OCI-LY3 (cell line): Measurements from ENCODE around the gene TMEM198.

Experiments used
- H2AFZ ChIP-seq: fragments of 200-600, 300-600 bp; shearing (Covaris generic); 2 replicates; pipeline ENCODE4 v1.6.0; 2014; ENCODE audit warnings: antibody characterized with exemption, low read depth, low read length
- H3K27ac ChIP-seq: fragments of 200-600, 300-600 bp; sonication (generic); 2 replicates; pipeline ENCODE4 v1.5.1; 2014; ENCODE audit warnings: mild to moderate bottlenecking, low read length, moderate library complexity, mixed read lengths
- H3K27me3 ChIP-seq: fragments of 200-600, 300-600 bp; sonication (generic); 2 replicates; pipeline ENCODE4 v1.6.1; 2014; ENCODE audit warnings: low read depth, low read length, mixed read lengths
- H3K36me3 ChIP-seq: fragments of 200-600, 300-600 bp; sonication (generic); replicated peaks from 2 replicates; pipeline ENCODE3; 2014; ENCODE audit warnings: low read depth, low read length, mixed read lengths
- H3K4me1 ChIP-seq: fragments of 300-600, 200-600 bp; sonication (generic); 2 replicates; pipeline ENCODE4 v1.6.1; 2014; ENCODE audit warnings: low read length, mixed read lengths
- H3K4me2 ChIP-seq: fragments of 200-600, 300-600 bp; sonication (generic); 2 replicates; pipeline ENCODE4 v1.6.1; 2014; ENCODE audit warnings: low read length, mixed read lengths
- H3K4me3 ChIP-seq: fragments of 300-600, 200-600 bp; sonication (generic); 2 replicates; pipeline ENCODE4 v1.5.1; 2014; ENCODE audit warnings: antibody characterized with exemption, mild to moderate bottlenecking, low read length, moderate library complexity
- H3K79me2 ChIP-seq: fragments of 300-600, 200-600 bp; shearing (Covaris generic); 2 replicates; pipeline ENCODE4 v1.6.1; 2014; ENCODE audit warnings: mild to moderate bottlenecking, low read length, mixed read lengths
- H3K9ac ChIP-seq: fragments of 300-600, 200-600 bp; shearing (Covaris generic); 2 replicates; pipeline ENCODE4 v1.6.0; 2014; ENCODE audit warnings: mild to moderate bottlenecking, low read length, moderate library complexity
- H3K9me3 ChIP-seq: fragments of 200-600, 300-600 bp; shearing (Covaris generic); 2 replicates; pipeline ENCODE4 v1.6.1; 2014; ENCODE audit warnings: low read length, mixed read lengths; ENCODE audit not compliant: insufficient read depth
- H4K20me1 ChIP-seq: fragments of 200-600, 300-600 bp; sonication (generic); 2 replicates; pipeline ENCODE4 v1.6.1; 2016; ENCODE audit warnings: low read length, mixed read lengths; ENCODE audit not compliant: insufficient read depth
- EZH2phosphoT487 ChIP-seq: fragments of 200-600 bp; shearing (Covaris generic); IDR thresholded peaks from 2 replicates; pipeline ENCODE4 v1.6.1; 2018; ENCODE audit warnings: antibody characterized with exemption, mixed run types, low read depth
- TF ChIP-seq, protein P1 (sequence below): fragments of 200-600, 300-600 bp; sonication (generic); IDR thresholded peaks from 2 replicates; pipeline ENCODE4 v1.5.1; 2014; ENCODE audit warnings: antibody characterized with exemption, low read length, low read depth

TMEM198 gene

DNA sequence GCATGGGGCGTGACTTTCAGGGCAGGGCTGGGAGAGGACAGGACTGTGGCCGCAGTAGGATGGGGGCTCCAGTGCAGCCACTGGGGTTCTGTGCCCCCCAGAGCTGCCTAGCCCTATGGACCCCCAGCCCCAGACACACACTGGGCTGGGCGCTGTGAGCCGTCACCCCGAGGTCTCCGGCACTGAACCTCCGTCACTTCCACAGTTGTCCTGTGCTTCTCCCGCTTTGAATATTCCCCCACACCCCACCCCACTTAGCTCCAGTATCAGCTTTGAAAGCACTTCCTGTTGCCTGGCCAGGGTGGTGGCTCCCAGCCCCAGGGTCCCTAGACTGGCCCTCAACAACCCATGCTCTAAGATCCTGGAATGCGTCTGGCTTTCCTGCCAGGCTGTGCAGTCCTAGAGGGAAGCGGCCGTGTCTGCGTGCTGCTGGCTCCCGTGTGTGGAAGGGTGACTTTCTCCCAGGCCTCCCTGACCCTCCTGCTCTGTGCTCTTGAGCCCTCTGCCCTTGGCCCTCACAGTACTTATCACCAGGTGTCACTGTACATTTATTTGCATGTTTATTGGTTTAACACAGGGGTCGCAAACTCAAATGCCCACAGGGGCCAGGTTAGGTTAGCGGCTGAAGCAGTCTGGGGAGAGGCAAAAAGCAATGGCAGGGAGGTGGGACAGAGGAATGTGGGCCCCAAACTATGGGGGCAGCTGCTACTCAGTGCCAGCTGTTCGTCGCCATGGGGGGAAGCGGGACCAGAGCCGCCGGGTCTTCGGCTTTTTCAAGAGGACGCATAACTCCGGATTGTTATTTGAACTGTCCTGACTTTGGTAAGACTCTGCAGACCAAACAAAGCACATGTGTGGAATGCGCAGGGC is 17.6 kb downstream of the TMEM198 start:
- no peak overlapping the region for H3K9ac ChIP-seq
- H3K27me3 ChIP-seq = no peaks in the 10 kb centered on the region
- H4K20me1 ChIP-seq = no peaks in the 10 kb centered on the region
- H2AFZ ChIP-seq = no peak overlapping the region
- H3K9me3 ChIP-seq = no peaks in the 10 kb centered on the region
- no peak overlapping the region for H3K4me3 ChIP-seq
- no peaks in the 10 kb centered on the region for H3K4me1 ChIP-seq
- H3K79me2 ChIP-seq = no peaks in the 10 kb centered on the region
- no peak overlapping the region for H3K4me2 ChIP-seq
- no peaks in the 10 kb centered on the region for H3K36me3 ChIP-seq
- no peak overlapping the region for H3K27ac ChIP-seq
- TF ChIP-seq EZH2phosphoT487 = no peak
- TF ChIP-seq, protein P1, sequence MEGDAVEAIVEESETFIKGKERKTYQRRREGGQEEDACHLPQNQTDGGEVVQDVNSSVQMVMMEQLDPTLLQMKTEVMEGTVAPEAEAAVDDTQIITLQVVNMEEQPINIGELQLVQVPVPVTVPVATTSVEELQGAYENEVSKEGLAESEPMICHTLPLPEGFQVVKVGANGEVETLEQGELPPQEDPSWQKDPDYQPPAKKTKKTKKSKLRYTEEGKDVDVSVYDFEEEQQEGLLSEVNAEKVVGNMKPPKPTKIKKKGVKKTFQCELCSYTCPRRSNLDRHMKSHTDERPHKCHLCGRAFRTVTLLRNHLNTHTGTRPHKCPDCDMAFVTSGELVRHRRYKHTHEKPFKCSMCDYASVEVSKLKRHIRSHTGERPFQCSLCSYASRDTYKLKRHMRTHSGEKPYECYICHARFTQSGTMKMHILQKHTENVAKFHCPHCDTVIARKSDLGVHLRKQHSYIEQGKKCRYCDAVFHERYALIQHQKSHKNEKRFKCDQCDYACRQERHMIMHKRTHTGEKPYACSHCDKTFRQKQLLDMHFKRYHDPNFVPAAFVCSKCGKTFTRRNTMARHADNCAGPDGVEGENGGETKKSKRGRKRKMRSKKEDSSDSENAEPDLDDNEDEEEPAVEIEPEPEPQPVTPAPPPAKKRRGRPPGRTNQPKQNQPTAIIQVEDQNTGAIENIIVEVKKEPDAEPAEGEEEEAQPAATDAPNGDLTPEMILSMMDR = no peak

DNA sequence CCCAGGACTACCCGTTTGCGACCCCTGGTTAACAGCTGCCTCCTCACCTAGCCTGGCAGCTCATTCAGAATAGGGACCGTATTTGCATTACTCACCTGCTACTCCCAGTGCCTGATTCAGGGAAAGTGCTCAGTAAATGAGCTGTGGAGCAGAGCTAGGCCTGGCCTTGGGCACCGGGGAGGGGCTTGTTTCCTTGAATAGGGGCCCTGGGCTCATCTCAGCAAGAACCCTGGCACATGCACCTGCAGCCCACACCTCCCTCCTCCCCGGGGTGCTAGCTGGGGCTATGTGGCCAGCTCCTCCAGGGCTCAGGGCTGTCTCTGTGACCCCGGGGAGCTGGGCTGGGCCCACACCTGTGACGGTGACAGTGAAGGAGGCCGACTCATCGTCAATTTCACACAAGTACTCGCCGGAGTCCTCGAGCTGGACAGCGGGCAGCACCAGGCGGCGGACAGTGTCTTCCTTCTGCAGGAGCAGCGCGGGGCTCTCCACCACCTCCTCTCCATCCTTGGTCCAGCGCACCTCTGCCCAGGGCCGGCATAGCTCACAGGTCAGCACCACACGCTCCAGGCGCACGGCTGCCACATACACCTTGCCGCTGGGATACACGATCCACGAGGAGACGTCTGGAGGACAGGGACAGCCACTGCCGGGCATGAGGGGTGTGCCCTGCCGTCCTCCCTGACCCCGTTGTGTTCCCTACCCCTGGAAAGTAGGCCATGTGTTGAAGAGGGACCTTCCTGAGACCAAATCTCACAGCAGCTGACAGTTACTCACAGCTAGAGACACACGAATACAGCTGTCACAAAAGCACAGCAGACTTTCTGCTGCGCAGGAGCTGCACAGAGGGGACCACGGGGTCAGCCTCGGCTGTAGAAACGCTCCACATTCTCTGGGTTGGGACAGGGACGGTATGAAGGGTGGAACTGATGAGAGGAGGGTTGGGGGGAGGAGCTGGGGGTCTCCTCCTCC is 18.5 kb downstream of the TMEM198 start:
- no peak overlapping the region for H3K27ac ChIP-seq
- no peaks in the 10 kb centered on the region for H3K27me3 ChIP-seq
- no peak overlapping the region for H2AFZ ChIP-seq
- no peak overlapping the region for H3K9ac ChIP-seq
- H4K20me1 ChIP-seq = no peaks in the 10 kb centered on the region
- H3K79me2 ChIP-seq = no peaks in the 10 kb centered on the region
- H3K4me3 ChIP-seq = no peak overlapping the region
- no peaks in the 10 kb centered on the region for H3K36me3 ChIP-seq
- H3K9me3 ChIP-seq = no peaks in the 10 kb centered on the region
- H3K4me2 ChIP-seq = no peak overlapping the region
- no peak for TF ChIP-seq EZH2phosphoT487
- TF ChIP-seq, protein P1 = no peak
- no peaks in the 10 kb centered on the region for H3K4me1 ChIP-seq

DNA sequence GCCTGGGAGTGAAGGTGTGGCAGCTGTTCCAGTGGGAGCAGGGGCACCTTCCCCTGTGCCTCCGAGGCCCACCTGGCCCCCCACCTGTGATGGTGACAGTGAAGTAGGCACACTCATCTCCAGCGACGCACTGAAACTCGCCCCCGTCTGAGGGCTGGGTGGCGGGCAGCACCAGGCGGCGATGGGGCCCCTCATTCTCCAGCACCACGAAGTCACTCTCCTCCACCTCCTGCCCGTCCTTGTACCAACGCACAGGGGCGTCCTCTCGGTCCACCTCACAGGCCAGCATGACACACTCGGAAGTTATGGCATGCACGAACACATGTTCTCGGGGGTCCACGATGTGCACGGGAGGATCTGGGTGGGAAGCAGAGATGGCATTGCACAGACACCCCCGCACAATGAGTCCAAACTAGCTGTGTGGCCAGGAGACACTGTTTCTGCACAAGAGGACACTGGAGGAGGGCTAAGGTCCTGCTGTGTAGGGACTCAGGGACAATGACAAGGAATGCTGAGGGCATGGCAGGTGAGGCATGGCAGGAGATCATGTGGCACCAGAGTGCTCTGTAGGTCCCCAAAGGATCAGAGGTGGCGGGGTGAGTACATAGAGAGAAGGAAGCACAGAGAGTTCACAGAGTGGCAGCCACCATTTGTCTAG is 19.6 kb downstream of the TMEM198 start:
- H3K79me2 ChIP-seq = no peaks in the 10 kb centered on the region
- no peak for TF ChIP-seq EZH2phosphoT487
- TF ChIP-seq, protein P1 = no peak
- no peak overlapping the region for H3K4me3 ChIP-seq
- H3K27ac ChIP-seq = no peak overlapping the region
- H3K9ac ChIP-seq = no peak overlapping the region
- H3K36me3 ChIP-seq = no peaks in the 10 kb centered on the region
- no peaks in the 10 kb centered on the region for H3K9me3 ChIP-seq
- no peaks in the 10 kb centered on the region for H4K20me1 ChIP-seq
- no peaks in the 10 kb centered on the region for H3K4me1 ChIP-seq
- H2AFZ ChIP-seq = no peak overlapping the region
- H3K27me3 ChIP-seq = no peaks in the 10 kb centered on the region
- H3K4me2 ChIP-seq = no peak overlapping the region
